H1 (cell line): ENCODE results near the gene KCNJ10. TPM values are rescaled to one million over a fixed set of nuclear protein-coding genes. Genes with fewer than 3 reads are reported as not detected.

ENCODE experiments used
- CTCF ChIA-PET: fragments of 300-600 bp; sonication (Branson Sonifier 250); formaldehyde crosslinking; loops from one replicate; lab custom pipeline; 2021; ENCODE audit not compliant: partially characterized antibody; lab: Charles Lee
- POLR2A ChIA-PET: fragments of 300-600 bp; sonication (Branson Sonifier 250); formaldehyde crosslinking; loops from one replicate; lab custom pipeline; 2021; ENCODE audit warnings: inconsistent platforms; ENCODE audit not compliant: partially characterized antibody; lab: Charles Lee
- DNase-seq, 2 experiments: peaks; one replicate each; pipeline versions ENCODE4 v3.0.0 to v3.0.0-alpha.2; 2010 to 2022; ENCODE audit warnings: low spot score in 2 of 2, low read depth in 1 of 2, mixed read lengths in 1 of 2
- FAIRE-seq: peaks from 2 replicates; lab custom pipeline; 2011; peaks lifted over from hg19 to GRCh38; lab: Jason Lieb, UNC
- H2AFZ ChIP-seq: 2 replicates; pipeline ENCODE4 v1.8.1; 2012; ENCODE audit warnings: low read length, inconsistent platforms
- H2AK5ac ChIP-seq: 2 replicates; pipeline ENCODE4 v1.6.1; 2013; ENCODE audit warnings: low read depth, low read length
- H2BK120ac ChIP-seq: replicated peaks from 2 replicates; pipeline ENCODE3; 2013; ENCODE audit warnings: low read depth, low read length, inconsistent platforms
- H2BK12ac ChIP-seq: 2 replicates; pipeline ENCODE4 v1.6.1; 2013; ENCODE audit warnings: low read depth, low read length
- H2BK15ac ChIP-seq: 2 replicates; pipeline ENCODE4 v1.6.1; 2013; ENCODE audit warnings: low read length
- H2BK20ac ChIP-seq: 2 replicates; pipeline ENCODE4 v1.6.1; 2013; ENCODE audit warnings: low read length
- H2BK5ac ChIP-seq: 2 replicates; pipeline ENCODE4 v1.6.1; 2013; ENCODE audit warnings: low read depth, low read length
- H3K14ac ChIP-seq: 2 replicates; pipeline ENCODE4 v1.6.1; 2013; ENCODE audit warnings: inconsistent platforms; ENCODE audit not compliant: insufficient read length
- H3K18ac ChIP-seq: 2 replicates; pipeline ENCODE4 v1.6.1; 2013; ENCODE audit warnings: low read length; ENCODE audit errors: extremely low read depth
- H3K23ac ChIP-seq: 2 replicates; pipeline ENCODE4 v1.6.1; 2013; ENCODE audit warnings: inconsistent platforms; ENCODE audit not compliant: insufficient read length
- H3K23me2 ChIP-seq: 2 replicates; pipeline ENCODE4 v1.6.1; 2013; ENCODE audit warnings: low read depth, low read length
- H3K27ac ChIP-seq: 2 replicates; pipeline ENCODE4 v1.6.1; 2011; ENCODE audit warnings: low read depth, low read length, inconsistent platforms
- H3K27me3 ChIP-seq, 4 experiments: replicated peaks in 1 of 4; 1 replicate in 1 of 4; 2 replicates in 3 of 4; pipeline versions ENCODE4 v1.6.1 to v1.8.1; 2011 to 2013; ENCODE audit warnings: low read length in 3 of 4, mild to moderate bottlenecking in 3 of 4, inconsistent platforms in 2 of 4, mixed read lengths in 2 of 4, moderate library complexity in 1 of 4; ENCODE audit not compliant: control insufficient read depth in 3 of 4, insufficient read depth in 3 of 4; ENCODE audit errors: extremely low read depth in 1 of 4
- H3K36me3 ChIP-seq, 4 experiments: 2 replicates each; pipeline versions ENCODE4 v1.6.1 to v1.8.1; 2011 to 2013; ENCODE audit warnings: mild to moderate bottlenecking in 4 of 4, low read length in 3 of 4, moderate library complexity in 2 of 4, control low read depth in 1 of 4, inconsistent platforms in 1 of 4; ENCODE audit not compliant: insufficient read depth in 4 of 4, control insufficient read depth in 2 of 4
- H3K4ac ChIP-seq: replicated peaks from 2 replicates; pipeline ENCODE3; 2013; ENCODE audit warnings: low read length, low read depth, mixed read lengths, inconsistent platforms; ENCODE audit not compliant: insufficient read length
- H3K4me1 ChIP-seq, 4 experiments: replicated peaks in 1 of 4; 1 replicate in 1 of 4; 2 replicates in 3 of 4; pipeline versions ENCODE4 v1.6.1 to v1.8.1; 2011 to 2013; ENCODE audit warnings: low read length in 3 of 4, inconsistent platforms in 2 of 4, mixed read lengths in 1 of 4; ENCODE audit not compliant: insufficient read depth in 4 of 4, control insufficient read depth in 3 of 4
- H3K4me2 ChIP-seq, 2 experiments: 2 replicates each; pipeline versions ENCODE4 v1.6.1 to v1.8.1; 2011 to 2013; ENCODE audit warnings: low read depth in 2 of 2, low read length in 2 of 2, control low read depth in 1 of 2, inconsistent platforms in 1 of 2, mild to moderate bottlenecking in 1 of 2; ENCODE audit not compliant: insufficient read depth in 1 of 2
- H3K4me3 ChIP-seq, 4 experiments: fragments of 200-600, 300-600 bp in 1 of 4; sonication (generic), shearing (Covaris generic), sonication (Bioruptor Twin) in 1 of 4; 2 replicates each; pipeline versions ENCODE4 v1.5.1 to v1.8.1; 2011 to 2016; ENCODE audit warnings: low read length in 4 of 4, low read depth in 3 of 4, control low read depth in 2 of 4, inconsistent platforms in 2 of 4, mild to moderate bottlenecking in 2 of 4, mixed read lengths in 1 of 4, moderate library complexity in 1 of 4; ENCODE audit not compliant: insufficient read depth in 2 of 4; ENCODE audit errors: extremely low read depth in 1 of 4
- H3K56ac ChIP-seq: replicated peaks from 2 replicates; pipeline ENCODE3; 2013; ENCODE audit warnings: low read depth, mild to moderate bottlenecking, mixed read lengths, low read length, inconsistent platforms; ENCODE audit not compliant: insufficient read length
- H3K79me1 ChIP-seq: 2 replicates; pipeline ENCODE4 v1.6.1; 2013; ENCODE audit warnings: low read depth, low read length, control low read depth
- H3K79me2 ChIP-seq, 2 experiments: 2 replicates each; pipeline versions ENCODE4 v1.6.1 to v1.8.1; 2012 to 2013; ENCODE audit warnings: low read length in 2 of 2, mild to moderate bottlenecking in 2 of 2, inconsistent platforms in 1 of 2; ENCODE audit not compliant: insufficient read depth in 2 of 2, control insufficient read depth in 1 of 2
- H3K9ac ChIP-seq, 4 experiments: replicated peaks in 1 of 4; 1 replicate in 1 of 4; 2 replicates in 3 of 4; pipeline versions ENCODE4 v1.6.1 to v1.8.1; 2011 to 2013; ENCODE audit warnings: low read depth in 3 of 4, low read length in 3 of 4, control low read depth in 2 of 4, mild to moderate bottlenecking in 2 of 4, moderate library complexity in 2 of 4, inconsistent platforms in 1 of 4; ENCODE audit errors: extremely low read depth in 1 of 4
- H3K9me3 ChIP-seq, 2 experiments: 2 replicates each; pipeline versions ENCODE4 v1.6.1 to v1.8.1; 2012 to 2013; ENCODE audit warnings: mild to moderate bottlenecking in 2 of 2, moderate library complexity in 2 of 2, control low read depth in 1 of 2, inconsistent platforms in 1 of 2, low read depth in 1 of 2, low read length in 1 of 2, mixed read lengths in 1 of 2; ENCODE audit not compliant: insufficient read depth in 2 of 2
- H4K20me1 ChIP-seq, 2 experiments: replicated peaks in 1 of 2; 2 replicates each; pipeline versions ENCODE3 to v1.8.1; 2011 to 2013; ENCODE audit warnings: inconsistent platforms in 2 of 2, low read length in 2 of 2, mild to moderate bottlenecking in 1 of 2; ENCODE audit not compliant: insufficient read depth in 2 of 2, control insufficient read depth in 1 of 2
- H4K5ac ChIP-seq: 2 replicates; pipeline ENCODE4 v1.6.1; 2013; ENCODE audit warnings: low read length, low read depth, mixed read lengths, inconsistent platforms; ENCODE audit not compliant: insufficient read length
- H4K8ac ChIP-seq: 2 replicates; pipeline ENCODE4 v1.8.0; 2013; ENCODE audit warnings: mild to moderate bottlenecking, moderate library complexity, low read length, inconsistent platforms; ENCODE audit not compliant: insufficient read depth; ENCODE audit errors: extremely low read depth
- H4K91ac ChIP-seq: replicated peaks from 2 replicates; pipeline ENCODE3; 2013; ENCODE audit warnings: low read length, mixed read lengths, inconsistent platforms; ENCODE audit not compliant: insufficient read length
- CHD1 ChIP-seq: IDR thresholded peaks from 2 replicates; pipeline ENCODE4 v1.6.1; 2012; ENCODE audit warnings: low read depth, low read length, improper control_type of control experiment
- EP300 ChIP-seq, 2 experiments: IDR thresholded peaks; 1 replicate in 1 of 2; 2 replicates in 1 of 2; pipeline ENCODE4 v1.6.1; 2011 to 2012; ENCODE audit warnings: low read depth in 2 of 2, low read length in 2 of 2, mild to moderate bottlenecking in 2 of 2, borderline replicate concordance in 1 of 2, inconsistent platforms in 1 of 2, moderate library complexity in 1 of 2
- EZH2 ChIP-seq: fragments of 200-600 bp; sonication (generic); IDR thresholded peaks from 2 replicates; pipeline ENCODE4 v1.7.1; 2012; ENCODE audit warnings: low read depth, mild to moderate bottlenecking, moderate library complexity, low read length, inconsistent platforms; ENCODE audit not compliant: severe bottlenecking
- GABPA ChIP-seq: IDR thresholded peaks from 2 replicates; pipeline ENCODE4 v1.6.1; 2011; ENCODE audit warnings: mild to moderate bottlenecking, low read length, moderate library complexity, borderline replicate concordance; ENCODE audit not compliant: insufficient read depth
- HDAC6 ChIP-seq: IDR thresholded peaks from one replicate; pipeline ENCODE4 v1.7.1; 2012; ENCODE audit warnings: low read depth, mild to moderate bottlenecking, inconsistent platforms, low read length, moderate library complexity
- KDM5A ChIP-seq: fragments of 200-600 bp; IDR thresholded peaks from 2 replicates; pipeline ENCODE4 v1.7.1; 2012; ENCODE audit warnings: mild to moderate bottlenecking, low read length, inconsistent platforms, mixed read lengths
- NANOG ChIP-seq: IDR thresholded peaks from 2 replicates; pipeline ENCODE4 v1.6.1; 2011; ENCODE audit warnings: low read length, low read depth, mild to moderate bottlenecking, inconsistent platforms; ENCODE audit not compliant: insufficient read depth, poor library complexity, severe bottlenecking
- RAD21 ChIP-seq, 2 experiments: IDR thresholded peaks in 1 of 2; conservative IDR thresholded peaks in 1 of 2; 2 replicates each; pipeline ENCODE4 v1.6.1; 2011; ENCODE audit warnings: low read depth in 2 of 2, low read length in 2 of 2, improper control_type of control experiment in 1 of 2, inconsistent platforms in 1 of 2, mild to moderate bottlenecking in 1 of 2, moderate library complexity in 1 of 2
- RNF2 ChIP-seq: fragments of 200-900, 300-1000 bp; sonication (generic); IDR thresholded peaks from 2 replicates; pipeline ENCODE4 v1.7.1; 2016; ENCODE audit warnings: borderline replicate concordance, low read depth, mild to moderate bottlenecking, antibody characterized with exemption, low read length; ENCODE audit not compliant: poor library complexity, severe bottlenecking; ENCODE audit errors: missing control alignments
- SP2 ChIP-seq: IDR thresholded peaks from 2 replicates; pipeline ENCODE4 v1.6.1; 2012; ENCODE audit warnings: mild to moderate bottlenecking, low read length, inconsistent platforms
- WGBS, 2 experiments: shearing (Covaris generic) in 1 of 2; methylation state at CpG; one replicate each; pipeline versions ENCODE4 v1.1.6 to v1.1.7; 2013 to 2015; ENCODE audit warnings: low lambda C conversion rate in 2 of 2, mixed read lengths in 2 of 2, inconsistent platforms in 1 of 2, low coverage in 1 of 2, missing lambda C conversion rate in 1 of 2; ENCODE audit not compliant: insufficient replicate concordance in 2 of 2, insufficient coverage in 1 of 2, insufficient read length in 1 of 2; ENCODE audit errors: extremely low coverage in 1 of 2, missing lambda C conversion rate in 1 of 2; 5-methylcytosine and 5-hydroxymethylcytosine counted together
- polyA plus RNA-seq, 7 experiments: library from polyadenylated mRNA; depleted of rRNA in 3 of 7; stranded (reverse) in 5 of 7; unstranded in 2 of 7; fragments of >200 nt in 5 of 7; fragments of 200-250 nt in 2 of 7; gene quantifications; 1 replicate in 5 of 7; 2 replicates in 1 of 7; 4 replicates in 1 of 7; pipeline versions ENCODE4 v1.2.1 to v1.2.3, GENCODE V29; 2011 to 2013; ENCODE audit warnings: missing spikeins in 2 of 7, mixed read lengths in 2 of 7
- total RNA-seq: library from RNA; stranded (reverse); fragmentation: NEBNext Ultra II Directional; extraction: Animal tissue kit (Norgen Biotek cat#: 25700); gene quantifications from 2 replicates; pipeline ENCODE4 v1.2.1, GENCODE V29; 2021

Gene KCNJ10
- total and polyA plus RNA-seq, 2 of the 8 experiments (the other 6 are each of a cell fraction or from before 2014, with no cell fraction given): 1.7 to 2.4 TPM

GRCh38 chr1:160046494-160047110 lies 23.4 kb downstream of the KCNJ10 start:
- no peak overlapping the region for H3K9ac ChIP-seq
- WGBS, 2 experiments: 17% methylated on average over 11 of the region's 11 CpGs; no CpG with 5 or more reads in 1 of the 2 experiments
- TF ChIP-seq RNF2 (no peak), SP2 (no peak), HDAC6 (no peak), KDM5A (no peak), EP300 (IDR thresholded peaks at IDR 0.05; ENCODE audit: borderline replicate concordance in 1 of 2, low read depth in 2 of 2, low read length in 2 of 2) (peak in 1 of 2 experiments; percentile 17; a peak in 2 of 3 replicates), CHD1 (no peak), NANOG (no peak), GABPA (no peak), RAD21 (IDR thresholded peaks at IDR 0.05 in 1 of 2, conservative IDR thresholded peaks at IDR 0.05 in 1 of 2; ENCODE audit: low read depth in 2 of 2, low read length in 2 of 2) (peak; percentile 71 to 80), EZH2 (no peak)

More at GRCh38 chr1:160046494-160047110, 23.4 kb downstream of the KCNJ10 start:
- Histone ChIP-seq H2AFZ (peak overlapping the region; percentile 63), H3K4me1 (peaks cover 10 to 24% (median 16%) of the 10 kb centered on the region in 4 experiments), H3K79me1 (no peaks in the 10 kb centered on the region), H4K5ac (peak overlapping the region; percentile 65), H2BK120ac (no peak overlapping the region), H2BK12ac (no peak overlapping the region), H3K4ac (no peak overlapping the region), H3K4me2 (peak overlapping the region; percentile 42 to 48), H3K56ac (no peak overlapping the region), H4K20me1 (no peaks in the 10 kb centered on the region), H3K9me3 (no peaks in the 10 kb centered on the region), H2BK20ac (no peak overlapping the region), H2BK5ac (no peak overlapping the region), H3K79me2 (no peaks in the 10 kb centered on the region), H3K27ac (no peak overlapping the region), H4K91ac (no peak overlapping the region), H2BK15ac (no peak overlapping the region; the same call in 1 of the 2 replicates), H3K36me3 (no peaks in the 10 kb centered on the region), H2AK5ac (no peak overlapping the region), H3K18ac (no peak overlapping the region), H3K14ac (no peak overlapping the region), H3K23me2 (no peaks in the 10 kb centered on the region), H3K4me3 (peak overlapping the region in 1 of 4 experiments; percentile 14; a peak in 2 of 8 replicates), H4K8ac (no peak overlapping the region; the same call in 1 of the 2 replicates), H3K23ac (no peak overlapping the region), H3K27me3 (no peaks in the 10 kb centered on the region; a peak in 1 of 7 replicates)
- ChIA-PET CTCF (interaction anchor here (0.6 to 46.4 kb wide), 31 partner anchors 10 to 558 kb away, joined by 3 to 1874 read pairs (median 4); partner anchors contain the start of genes CFAP45, IGSF8, KCNJ10 and KCNJ9), POLR2A (interaction anchor here (1.0 to 3.4 kb wide), 10 partner anchors 16 to 51 kb away, joined by 3 to 18 read pairs (median 4); partner anchors contain the start of gene PIGM)
- peak; percentile 48 for FAIRE-seq
- peak in 1 of 2 experiments; percentile 76 for DNase-seq
